C4-2B (cell line): ENCODE measurements around the gene TRIO.

ENCODE experiments used
- CTCF ChIP-seq: fragments of 450-650 bp; conservative IDR thresholded peaks from 2 replicates; pipeline ENCODE4 v1.5.1; 2017; ENCODE audit warnings: mild to moderate bottlenecking
- ZFX ChIP-seq: fragments of 450-650 bp; IDR thresholded peaks from 2 replicates; pipeline ENCODE4 v1.6.1; 2017

GRCh38 chr5:14396066-14396465, 252.9 kb downstream of the TRIO start:
- no peak for TF ChIP-seq CTCF
- no peak for TF ChIP-seq ZFX
